Thoracic aorta (tissue), 2 donors: Measurements from ENCODE around the gene WNT8A. TPM values are rescaled to one million over a fixed set of nuclear protein-coding genes. Genes with fewer than 3 reads are reported as not detected.
"Not testable (repeated sequence)": the region's sequence is repeated elsewhere in the genome, so short reads cannot be mapped to it uniquely, and the experiment has no call there.

ENCODE experiments used
- ATAC-seq: fragments of 150-250 bp; one replicate; pipeline ENCODE4 v1.8.0; 2017; ENCODE audit warnings: low read depth; ENCODE audit not compliant: insufficient number of reproducible peaks, low FRiP score
- DNase-seq: peaks from one replicate; pipeline ENCODE4 v3.0.0-alpha.2; 2020; ENCODE audit warnings: low spot score
- H3K27ac ChIP-seq, 2 donors: fragments of 200-600 bp; sonication (generic); 1 replicate in 1 of 2; 2 replicates in 1 of 2; pipeline ENCODE4 v1.5.1; 2016; ENCODE audit warnings: mild to moderate bottlenecking in 2 of 2, moderate library complexity in 2 of 2
- H3K27me3 ChIP-seq: fragments of 200-600 bp; sonication (generic); replicated peaks from 2 replicates; pipeline ENCODE4 v1.6.0; 2016; ENCODE audit warnings: mild to moderate bottlenecking; ENCODE audit not compliant: insufficient read depth
- H3K36me3 ChIP-seq: fragments of 200-600 bp; sonication (generic); one replicate; pipeline ENCODE4 v1.5.1; 2016
- H3K4me1 ChIP-seq, 2 donors: fragments of 200-600 bp; sonication (generic); 1 replicate in 1 of 2; 2 replicates in 1 of 2; pipeline versions ENCODE4 v1.5.1 to v1.6.0; 2016; ENCODE audit warnings: low read depth in 2 of 2, mild to moderate bottlenecking in 1 of 2; ENCODE audit not compliant: control insufficient read depth in 1 of 2
- H3K4me3 ChIP-seq: fragments of 200-600 bp; sonication (generic); 2 replicates; pipeline ENCODE4 v1.5.1; 2016; ENCODE audit warnings: mild to moderate bottlenecking
- H3K9me3 ChIP-seq: fragments of 200-600 bp; sonication (generic); 2 replicates; pipeline ENCODE4 v1.5.1; 2016
- CTCF ChIP-seq: fragments of 200-600 bp; sonication (generic); IDR thresholded peaks from one replicate; pipeline ENCODE4 v1.5.1; 2019; ENCODE audit warnings: antibody characterized with exemption
- total RNA-seq, 2 donors: library from RNA; depleted of rRNA; stranded (reverse); fragments of >200 nt; gene quantifications; one replicate each; pipeline versions ENCODE4 v1.1.0 to v1.2.3, GENCODE V29; 2016

WNT8A gene
- total RNA-seq, 2 donors from 2014 or later = not detected

DNA sequence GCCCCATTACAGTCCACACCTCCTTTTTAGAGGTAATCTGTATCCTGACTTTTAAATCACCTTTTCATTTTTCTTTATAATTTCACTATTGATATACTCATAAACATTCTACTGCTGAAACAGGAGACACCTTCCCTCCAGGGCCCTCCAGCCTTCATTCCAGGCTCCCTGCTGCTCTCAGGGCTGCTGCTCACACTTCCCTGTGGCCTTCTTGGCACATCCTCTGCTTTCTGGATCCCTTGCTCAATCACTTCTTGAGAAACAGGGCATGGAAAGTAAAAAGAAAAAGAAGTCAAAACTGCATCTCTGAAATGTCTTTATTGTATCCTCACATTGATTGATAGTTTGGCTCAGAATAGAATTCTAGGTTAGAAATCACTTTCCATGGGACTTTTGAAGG lies 19.3 kb upstream of the WNT8A start:
- no peak for ATAC-seq
- no peak for DNase-seq
- H3K27ac ChIP-seq = no peak overlapping the region
- H3K9me3 ChIP-seq = no peaks in the 10 kb centered on the region
- peaks cover 0 to 23% of the 10 kb centered on the region in 2 donors for H3K4me1 ChIP-seq
- no peaks in the 10 kb centered on the region for H3K27me3 ChIP-seq
- H3K4me3 ChIP-seq = no peak overlapping the region
- H3K36me3 ChIP-seq = no peaks in the 10 kb centered on the region
- TF ChIP-seq CTCF = no peak

- H3K27ac ChIP-seq = no peak overlapping the region
- H3K27me3 ChIP-seq = no peaks in the 10 kb centered on the region
- H3K4me3 ChIP-seq = no peak overlapping the region
- ATAC-seq (no peak), DNase-seq (no peak)
- no peaks in the 10 kb centered on the region for H3K9me3 ChIP-seq
- peaks cover 0 to 23% of the 10 kb centered on the region in 2 donors for H3K4me1 ChIP-seq
- H3K36me3 ChIP-seq = no peaks in the 10 kb centered on the region
- TF ChIP-seq CTCF = no peak
Observed at GRCh38 chr5:138065102-138065501, 18.7 kb upstream of the WNT8A start.

DNA sequence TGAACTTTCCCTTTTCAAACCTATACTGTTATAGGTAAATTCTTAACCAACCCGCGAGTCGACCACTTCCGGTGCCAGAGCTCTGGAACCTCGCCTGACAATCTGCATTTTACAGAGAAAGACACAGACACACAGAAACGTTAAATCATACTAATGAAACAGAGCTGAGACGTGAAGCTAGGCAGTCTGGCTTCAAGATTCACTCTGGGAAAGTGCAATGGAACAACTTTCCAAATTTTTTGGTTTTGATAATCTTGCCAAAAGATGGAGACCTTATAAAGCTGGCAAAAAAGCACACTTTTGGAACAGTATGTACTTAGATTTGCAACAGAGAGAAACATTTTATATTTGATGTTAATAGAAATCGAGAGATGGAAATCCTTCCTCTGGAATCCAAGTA lies 15.9 kb upstream of the WNT8A start:
- Histone ChIP-seq H3K36me3 (no peaks in the 10 kb centered on the region), H3K27me3 (no peaks in the 10 kb centered on the region), H3K9me3 (no peaks in the 10 kb centered on the region), H3K27ac (no peak overlapping the region), H3K4me1 (peaks cover 0 to 23% of the 10 kb centered on the region in 2 donors), H3K4me3 (no peak overlapping the region)
- no peak for ATAC-seq
- DNase-seq = no peak
- TF ChIP-seq CTCF = no peak

DNA sequence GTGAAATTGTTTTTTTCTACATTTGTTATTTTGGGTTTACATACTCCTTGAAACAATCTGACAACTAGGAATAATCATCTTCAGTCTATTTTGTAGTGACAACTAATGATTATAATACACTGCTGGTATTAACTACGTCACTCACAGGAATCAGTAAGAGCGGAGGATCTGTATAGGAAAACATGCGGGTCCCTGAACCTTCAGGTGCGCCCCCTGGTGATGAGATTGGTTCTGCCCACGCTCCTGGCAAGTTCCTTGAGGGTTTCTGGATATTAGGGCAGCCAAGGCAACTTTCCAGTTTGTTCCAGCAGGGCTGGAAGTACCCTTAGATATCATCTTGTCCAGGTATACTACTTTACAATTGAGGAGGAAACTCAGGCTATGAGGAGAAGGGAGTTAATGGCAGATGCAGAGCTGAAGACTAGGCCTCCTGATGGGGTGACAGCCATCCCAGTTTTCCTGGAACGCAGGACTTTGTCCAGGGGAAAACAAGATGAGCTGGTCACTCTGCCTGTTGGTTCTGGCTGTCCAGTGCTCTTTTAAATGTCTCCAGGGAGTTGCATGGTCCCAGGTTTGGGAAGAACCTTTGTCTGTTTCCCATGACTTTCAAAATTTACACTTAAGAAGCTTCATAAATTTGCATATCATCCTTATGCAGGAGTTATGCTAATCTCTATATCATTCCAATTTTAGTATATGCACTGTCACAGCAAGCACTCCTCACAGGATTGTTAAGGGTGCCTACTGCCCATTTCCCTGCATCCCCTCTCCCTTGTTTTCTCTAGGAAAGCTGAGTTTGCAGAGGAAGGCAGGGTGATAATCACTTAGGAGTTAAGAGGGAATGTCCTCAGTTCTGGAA lies 14.9 kb upstream of the WNT8A start:
- Histone ChIP-seq H3K9me3 (no peaks in the 10 kb centered on the region), H3K4me3 (no peak overlapping the region), H3K36me3 (no peaks in the 10 kb centered on the region), H3K4me1 (peaks cover 0 to 23% of the 10 kb centered on the region in 2 donors), H3K27ac (no peak overlapping the region), H3K27me3 (no peaks in the 10 kb centered on the region)
- ATAC-seq = no peak
- DNase-seq = peak; percentile 35
- peak; percentile 73 for TF ChIP-seq CTCF

GRCh38 chr5:138070026-138070425 lies 13.8 kb upstream of the WNT8A start:
- not testable (repeated sequence) for ATAC-seq, DNase-seq, H3K36me3 ChIP-seq, H3K4me3 ChIP-seq, H3K9me3 ChIP-seq, H3K27me3 ChIP-seq, H3K27ac ChIP-seq
- H3K4me1 ChIP-seq = peaks cover 0 to 18% of the 10 kb centered on the region in 2 donors
